Fibroblast of skin of right quadriceps (primary cell): ENCODE measurements around the gene MRPS23.
"Not testable (repeated sequence)": the region's sequence is repeated elsewhere in the genome, so short reads cannot be mapped to it uniquely, and the experiment has no call there.

Source experiments
- DNase-seq: peaks from one replicate; pipeline ENCODE4 v3.0.0-alpha.2; 2013

Gene MRPS23

DNA sequence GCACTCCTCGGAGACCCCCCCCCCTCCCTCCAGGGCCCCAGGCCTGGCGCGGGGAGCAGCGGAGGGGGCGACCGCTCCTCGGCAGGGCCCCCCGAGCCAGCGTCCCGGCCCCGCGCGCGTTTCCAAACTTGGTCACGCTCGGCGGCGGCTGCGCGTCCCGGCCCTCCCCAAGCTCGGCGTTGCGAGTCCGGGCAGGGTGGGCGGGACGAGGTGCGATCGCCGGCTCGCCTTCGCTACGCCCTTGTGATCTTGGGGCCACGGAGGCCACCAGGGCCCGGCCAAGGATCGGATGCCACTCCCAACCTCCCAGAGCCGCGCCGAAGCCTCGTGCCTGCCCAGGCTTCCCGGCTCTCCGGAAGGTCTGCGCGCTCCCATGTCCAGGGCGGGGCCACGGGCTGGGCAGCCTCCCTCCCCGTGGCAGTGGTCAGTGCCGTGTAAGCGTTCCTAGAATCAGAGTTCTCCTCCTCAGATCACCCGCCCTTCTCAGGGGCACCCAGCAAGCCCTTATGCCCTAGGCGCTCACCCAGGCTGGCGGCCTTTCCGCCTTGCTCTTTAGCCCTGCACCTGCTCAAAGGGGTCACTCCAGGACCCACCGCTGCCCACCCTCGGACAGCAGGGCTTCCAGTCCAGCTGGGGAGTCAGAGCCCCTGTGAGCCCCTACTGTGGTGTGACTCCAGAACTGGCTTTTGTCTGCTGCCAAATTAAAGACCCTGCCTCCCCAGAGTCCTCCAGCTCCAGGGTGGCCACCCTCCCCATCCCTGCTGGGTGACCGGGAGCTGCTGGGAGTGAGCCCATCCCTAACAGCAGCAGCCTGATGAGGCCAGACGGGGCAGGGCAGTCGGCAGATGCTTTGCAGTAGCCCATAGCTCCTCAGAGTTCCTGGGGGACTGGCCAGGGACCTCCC is 12.2 kb upstream of the MRPS23 start:
- no peak for DNase-seq

DNA sequence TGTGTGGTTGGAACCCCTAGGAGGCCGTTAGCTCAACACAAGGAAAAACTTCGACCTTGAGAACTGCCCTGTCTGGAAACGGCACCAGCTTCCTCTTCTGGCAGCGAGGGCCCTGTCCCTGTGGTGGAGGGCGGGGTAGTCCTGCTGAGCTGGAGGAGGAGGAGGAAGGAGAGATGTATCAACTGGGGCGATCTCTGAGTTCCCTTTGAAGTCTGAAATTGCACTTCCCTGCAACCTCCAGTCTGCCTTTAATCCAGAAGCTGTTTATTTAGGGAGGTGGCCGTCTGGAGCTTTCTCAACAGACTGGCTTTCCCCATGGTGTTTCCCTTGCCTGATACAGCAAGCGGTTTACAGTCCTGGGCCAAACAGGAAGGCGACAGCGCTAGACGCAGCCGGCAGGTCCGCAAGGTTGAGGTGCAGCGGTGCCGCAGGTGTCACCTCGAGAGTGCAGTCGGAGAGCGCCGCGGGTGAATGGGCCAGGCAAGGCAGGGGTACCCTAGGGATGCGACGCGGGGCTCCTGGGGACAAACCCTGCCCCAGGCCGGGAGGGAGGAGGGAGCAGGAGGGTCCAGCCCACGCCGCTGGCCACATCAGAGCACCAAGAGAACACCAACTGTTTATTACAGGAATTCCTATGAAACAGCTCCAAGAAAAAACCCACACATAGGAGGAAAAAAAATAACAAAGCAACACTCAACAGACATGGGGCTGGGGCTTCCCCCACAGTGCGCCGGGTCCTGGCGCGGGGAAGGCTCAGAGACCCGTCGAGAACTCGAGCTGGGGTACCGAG is 11.4 kb upstream of the MRPS23 start:
- no peak for DNase-seq

DNA sequence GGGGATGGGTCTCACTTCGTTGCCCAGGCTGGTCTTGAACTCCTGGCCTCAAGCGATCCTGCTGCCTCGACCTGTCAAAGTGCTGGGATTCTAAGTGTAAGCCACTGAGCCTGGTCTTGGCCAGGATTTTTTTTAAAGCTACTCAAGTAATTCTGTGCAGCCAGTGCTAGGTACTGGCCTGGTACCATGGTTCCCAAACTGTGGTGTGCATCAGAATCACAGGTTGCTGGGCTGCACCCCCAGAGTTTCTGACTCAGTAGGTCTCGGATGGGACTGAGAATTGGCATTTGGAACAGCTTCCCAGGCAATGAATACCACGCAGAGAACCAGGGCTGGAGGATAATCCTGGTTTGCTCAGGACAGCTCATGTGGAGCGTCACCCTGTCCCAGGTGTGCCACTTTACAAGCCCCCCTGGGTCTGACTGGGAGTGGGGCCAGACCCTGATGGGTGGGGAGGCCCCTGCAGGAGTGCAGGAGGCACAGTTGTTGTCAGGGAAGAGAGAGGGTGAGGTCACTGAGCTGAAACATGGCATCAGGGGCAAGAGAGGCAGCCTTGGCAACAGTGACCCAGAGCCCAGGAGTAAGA is 10.7 kb upstream of the MRPS23 start:
- no peak for DNase-seq

DNA sequence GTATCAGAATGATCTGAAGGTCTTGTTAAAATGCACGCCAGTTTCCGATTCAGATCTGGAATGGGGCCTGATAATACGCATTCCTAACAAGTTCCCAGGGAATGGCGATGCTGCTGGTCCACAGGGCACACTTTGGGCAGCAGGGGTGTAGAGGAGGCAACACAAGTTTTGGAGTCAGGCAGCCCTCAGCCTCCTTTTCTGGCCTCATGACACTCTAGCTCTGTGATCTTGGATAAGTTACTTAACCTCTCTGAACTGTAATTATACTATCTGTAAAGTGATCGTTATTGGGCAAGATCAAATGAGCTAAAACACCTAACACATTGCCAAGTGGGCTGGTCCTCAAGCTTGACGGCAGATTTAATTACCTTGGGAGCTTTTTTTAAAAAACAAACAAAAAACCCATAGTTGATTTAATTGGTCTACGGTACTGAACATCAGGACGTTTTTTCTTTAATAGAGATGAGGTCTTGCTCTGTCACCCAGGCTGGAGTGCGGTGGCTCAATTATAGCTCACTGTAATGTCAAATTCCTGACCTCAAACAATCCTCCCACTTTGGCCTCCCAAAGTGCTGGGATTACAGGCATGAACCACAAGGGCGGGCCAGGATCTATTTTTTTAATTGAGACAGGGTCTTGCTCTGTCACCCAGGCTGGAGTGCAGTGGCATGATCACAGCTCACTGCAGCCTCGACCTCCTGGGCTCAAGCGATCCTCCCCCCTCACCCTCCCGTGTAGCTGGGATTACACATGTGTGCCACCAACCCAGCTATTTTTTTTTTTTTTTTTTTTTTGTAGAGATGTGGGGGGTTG is 10.0 kb upstream of the MRPS23 start:
- no peak for DNase-seq

DNA sequence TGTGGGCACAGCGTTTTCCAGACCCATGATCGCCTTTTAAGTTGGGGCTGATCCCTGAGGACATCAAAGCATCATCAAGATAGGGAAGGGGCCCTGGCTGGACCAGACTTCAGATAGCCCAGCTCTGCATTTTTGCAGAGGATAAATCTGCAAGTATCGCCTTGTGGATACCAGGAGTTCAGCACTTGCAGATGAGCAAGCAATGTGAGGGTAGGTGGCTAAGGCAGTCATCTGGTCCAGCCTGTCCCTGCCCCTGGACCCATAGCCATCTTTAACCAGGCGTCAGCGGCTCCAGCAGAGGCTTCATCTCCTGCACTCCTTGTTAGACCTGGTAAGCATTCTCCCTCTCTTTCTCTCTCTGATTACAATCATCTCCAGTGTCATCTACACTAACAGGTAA is 9.0 kb upstream of the MRPS23 start:
- no peak for DNase-seq

DNA sequence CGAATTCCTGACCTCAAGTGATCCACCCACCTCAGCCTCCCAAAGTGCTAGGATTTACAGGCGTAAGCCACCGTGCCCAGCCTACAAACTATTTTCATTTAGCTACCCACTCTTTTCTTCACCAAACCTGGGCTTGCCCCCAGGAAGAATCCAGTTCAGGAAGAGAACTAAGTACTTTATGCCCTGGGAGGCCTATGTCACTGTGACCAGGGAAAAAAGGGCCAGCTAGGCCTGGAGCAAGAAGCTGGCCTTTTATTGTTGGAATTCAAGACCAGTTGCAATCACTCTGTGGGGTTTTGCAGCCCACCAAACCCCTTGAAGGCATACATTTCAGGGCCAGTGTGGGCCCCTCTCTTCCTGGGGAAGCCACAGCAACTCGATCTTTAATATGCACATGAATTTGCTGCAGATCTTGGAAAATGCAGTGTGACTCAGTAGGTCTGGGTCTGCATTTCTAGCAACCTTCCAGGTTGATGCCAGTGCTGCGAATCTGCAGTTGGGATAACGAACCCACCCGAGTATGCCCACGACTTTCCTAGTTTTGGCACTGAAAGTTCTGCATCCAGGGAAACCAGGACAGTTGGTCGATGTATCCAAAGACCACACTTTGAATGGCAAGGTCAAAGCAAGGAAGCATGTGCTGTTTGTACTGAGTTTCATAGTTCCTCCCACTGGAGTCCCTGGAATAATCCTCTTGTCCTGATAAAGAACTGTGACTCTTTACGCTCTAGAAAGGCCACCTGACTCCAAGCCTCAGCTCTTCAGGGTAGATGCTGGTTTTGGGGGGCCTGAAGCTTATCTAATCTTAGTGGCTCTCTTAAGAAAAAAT is 7.2 kb upstream of the MRPS23 start:
- no peak for DNase-seq

DNA sequence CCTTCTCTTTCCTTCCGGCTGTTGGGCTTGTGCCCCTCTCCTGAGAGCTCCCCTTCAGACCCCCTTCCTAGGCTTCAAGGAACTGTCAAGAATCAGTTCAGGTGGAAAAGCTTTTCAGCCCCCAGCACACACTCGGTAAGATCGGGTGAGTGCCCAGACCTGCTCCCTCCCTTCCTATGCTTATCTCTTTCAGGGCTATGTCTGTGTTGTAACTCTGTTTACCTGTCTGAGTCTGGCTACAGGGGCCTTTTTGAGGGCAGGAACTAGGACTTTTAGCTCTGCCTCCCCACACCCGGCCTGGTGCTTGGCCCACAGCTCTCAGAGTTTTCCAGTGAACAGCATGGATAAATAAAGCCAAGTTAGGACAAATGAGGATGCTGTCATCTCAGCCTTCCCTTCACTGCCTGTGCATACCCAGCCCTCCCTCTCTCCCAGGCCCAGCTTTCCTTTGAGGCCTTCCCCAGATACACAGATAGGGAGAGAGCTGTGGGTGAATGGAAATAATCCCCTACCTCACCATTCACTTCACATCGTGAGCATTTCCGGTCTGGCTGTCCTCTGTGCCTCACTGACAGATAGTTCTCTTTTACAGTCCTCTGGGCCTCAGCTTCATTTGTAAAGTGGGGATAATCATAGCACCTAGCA is 5.7 kb upstream of the MRPS23 start:
- no peak for DNase-seq

DNA sequence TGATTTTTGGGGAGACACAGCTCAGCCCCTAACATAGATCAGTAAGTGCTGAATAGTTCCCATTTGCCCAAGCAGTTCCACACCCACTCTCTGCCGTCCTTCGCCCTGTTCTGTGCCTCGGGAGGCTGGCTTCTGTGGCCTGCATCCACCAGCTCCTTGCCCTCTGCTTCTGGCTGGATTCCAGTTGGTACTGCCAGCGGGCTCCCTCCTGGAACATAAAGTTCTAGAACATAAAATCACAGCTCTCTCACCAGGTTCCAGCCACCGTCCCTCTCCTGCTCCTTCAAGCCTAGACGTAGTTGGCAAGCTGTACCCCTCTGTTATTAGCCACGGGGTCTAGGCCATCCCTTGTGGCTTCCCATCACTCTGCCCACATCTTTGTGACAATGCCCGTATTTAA is 3.9 kb upstream of the MRPS23 start:
- no peak for DNase-seq

DNA sequence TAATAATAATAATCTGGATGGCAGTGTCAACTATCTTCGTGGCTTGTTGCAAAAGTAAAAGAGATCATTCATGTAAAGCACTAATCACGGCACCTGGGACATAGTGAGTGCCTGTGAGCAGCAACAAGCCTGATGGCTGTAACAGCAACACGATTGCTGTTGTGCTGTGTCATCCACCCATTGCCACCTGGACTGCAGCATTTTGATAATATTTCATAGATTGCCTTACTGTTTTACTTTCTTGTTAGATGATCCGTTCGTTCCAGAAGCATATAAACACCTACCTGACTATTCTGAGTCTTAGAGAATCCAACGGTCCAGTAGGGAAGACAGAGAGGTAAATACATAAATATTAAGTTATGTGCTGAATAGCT is 3.1 kb upstream of the MRPS23 start:
- DNase-seq: no peak

DNA sequence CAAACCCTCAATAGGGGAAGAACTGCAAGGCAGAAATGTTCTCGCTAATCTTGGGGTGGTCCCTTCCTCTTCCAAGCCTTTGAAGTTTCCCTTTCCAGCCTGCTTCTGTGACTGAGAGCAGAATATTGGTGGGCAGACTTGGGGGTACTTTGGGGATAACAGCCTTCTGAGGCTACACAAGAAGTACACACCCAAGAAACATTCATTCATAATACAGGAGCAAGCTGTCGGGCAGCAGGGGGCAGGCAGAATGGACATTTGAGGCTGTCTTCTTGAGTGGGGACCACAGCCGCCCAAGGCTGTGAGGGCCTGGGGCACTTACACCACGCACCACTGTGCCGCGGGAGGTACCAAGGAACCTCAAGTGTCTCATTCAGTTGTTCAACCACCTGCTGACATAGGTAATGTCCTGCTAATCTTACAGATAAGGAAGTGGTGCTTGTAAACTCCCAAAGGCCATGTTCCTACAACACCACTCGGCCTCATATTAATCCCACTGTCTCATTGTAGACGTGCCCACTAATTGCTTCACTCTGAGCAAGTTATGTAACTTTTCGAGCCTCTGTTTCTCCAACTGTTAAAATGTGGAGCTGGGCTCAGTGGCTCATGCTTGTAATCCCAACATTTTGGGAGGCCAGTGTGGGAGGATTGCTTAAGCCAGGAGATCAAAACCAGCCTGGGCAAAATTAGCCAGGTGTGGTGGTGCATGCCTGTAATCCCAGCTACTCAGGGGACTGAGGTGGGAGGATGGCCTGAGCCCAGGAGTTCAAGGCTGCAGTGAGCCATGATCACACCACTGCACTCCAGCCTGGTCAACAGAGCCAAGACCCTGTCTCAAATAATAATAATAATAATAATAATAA is 2.5 kb upstream of the MRPS23 start:
- no peak for DNase-seq

DNA sequence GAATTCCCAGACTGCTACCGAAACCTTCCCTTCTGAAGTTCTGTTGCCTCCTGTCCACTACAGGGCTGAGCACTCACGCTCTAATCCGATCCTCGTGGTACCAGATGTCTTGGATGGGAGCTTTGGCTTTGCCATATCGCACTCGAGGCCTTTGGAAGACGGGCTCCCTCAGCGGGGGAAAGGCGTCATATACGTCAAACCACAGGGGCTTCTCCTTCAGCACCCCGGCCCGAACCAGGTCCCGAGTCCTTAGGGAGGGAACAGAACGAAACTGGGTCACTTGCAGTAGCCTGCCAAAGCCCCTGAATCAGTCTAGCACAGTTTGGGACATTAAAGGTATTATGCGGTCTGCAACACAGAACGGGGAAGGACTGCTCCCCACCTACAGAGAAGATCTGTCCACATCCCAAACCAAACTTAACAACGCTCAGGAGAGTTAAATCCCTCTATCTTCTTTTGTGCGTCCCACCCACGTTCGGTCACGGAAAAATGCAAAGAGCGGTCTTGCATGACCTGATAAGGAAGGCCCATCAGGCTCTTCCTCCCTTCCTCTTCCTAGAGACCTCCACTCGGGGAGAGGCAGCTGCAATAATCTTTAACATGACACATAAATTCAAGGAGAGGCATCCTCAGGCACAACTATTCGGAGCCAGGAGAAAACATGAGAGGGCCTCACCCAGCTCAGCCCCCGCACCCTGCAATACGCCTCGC is 526 bp downstream of the MRPS23 start:
- no peak for DNase-seq

DNA sequence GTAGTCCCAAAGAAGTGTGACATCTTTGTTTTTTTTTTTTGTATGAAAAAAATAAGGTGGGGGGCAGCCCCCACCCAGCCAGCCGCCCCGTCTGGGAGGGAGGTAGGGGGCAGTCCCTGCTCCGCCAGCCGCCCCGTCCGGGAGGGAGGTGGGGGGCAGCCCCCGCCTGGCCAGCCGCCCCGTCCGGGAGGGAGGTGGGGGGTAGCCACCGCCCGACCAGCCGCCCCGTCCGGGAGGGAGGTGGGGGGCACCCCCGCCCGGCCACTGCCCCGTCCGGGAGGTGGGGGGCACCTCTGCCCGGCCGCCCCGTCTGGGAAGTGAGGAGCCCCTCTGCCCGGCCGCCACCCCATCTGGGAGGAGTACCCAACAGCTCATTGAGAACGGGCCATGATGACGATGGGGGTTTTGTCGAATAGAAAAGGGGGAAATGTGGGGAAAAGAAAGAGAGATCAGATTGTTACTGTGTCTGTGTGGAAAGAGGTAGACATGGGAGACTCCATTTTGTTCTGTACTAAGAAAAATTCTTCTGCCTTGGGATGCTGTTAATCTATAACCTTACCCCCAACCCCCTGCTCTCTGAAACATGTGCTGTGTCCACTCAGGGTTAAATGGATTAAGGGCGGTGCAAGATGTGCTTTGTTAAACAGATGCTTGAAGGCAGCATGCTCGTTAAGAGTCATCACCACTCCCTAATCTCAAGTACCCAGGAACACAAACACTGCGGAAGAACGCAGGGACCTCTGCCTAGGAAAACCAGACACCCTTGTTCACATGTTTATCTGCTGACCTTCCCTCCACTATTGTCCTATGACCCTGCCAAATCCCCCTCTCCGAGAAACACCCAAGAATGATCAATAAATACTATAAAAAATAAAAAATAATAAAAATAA is 3.5 kb downstream of the MRPS23 start:
- DNase-seq: not testable (repeated sequence)

DNA sequence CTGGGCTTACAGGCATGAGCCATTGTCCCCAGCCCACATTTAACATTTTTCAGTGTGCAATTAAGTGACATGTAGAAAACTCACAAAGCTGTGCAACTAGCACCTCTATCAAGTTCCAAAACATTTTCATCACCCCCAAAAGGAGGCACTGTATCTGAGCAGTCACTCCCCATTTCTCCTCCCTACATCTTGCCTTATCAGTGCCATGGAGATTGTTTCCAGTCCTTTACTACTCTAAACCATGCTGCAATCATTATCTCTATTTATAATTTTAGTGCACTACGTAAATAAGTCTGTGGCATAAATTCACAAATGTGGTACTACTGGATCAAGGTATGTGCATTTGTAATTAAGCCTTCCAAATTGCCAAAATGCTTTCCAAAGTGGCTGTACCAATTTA is 7.6 kb downstream of the MRPS23 start:
- DNase-seq: no peak

DNA sequence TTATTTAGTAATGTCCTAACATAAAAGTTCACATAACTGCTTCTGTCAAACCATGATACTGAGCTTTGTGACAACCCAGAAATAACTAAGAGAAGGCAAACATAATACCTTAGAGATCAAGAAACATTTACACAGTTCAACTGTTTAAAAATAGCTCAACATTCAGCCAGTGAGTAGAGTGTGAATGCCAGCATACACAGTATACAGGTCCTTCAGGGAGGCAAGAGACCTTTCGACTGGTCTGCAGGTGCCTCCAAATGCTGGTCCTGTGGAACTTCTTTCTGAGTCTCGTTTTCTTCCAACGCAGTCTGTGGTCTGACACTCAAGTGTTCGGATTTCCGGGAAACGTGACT is 10.3 kb downstream of the MRPS23 start:
- no peak for DNase-seq

DNA sequence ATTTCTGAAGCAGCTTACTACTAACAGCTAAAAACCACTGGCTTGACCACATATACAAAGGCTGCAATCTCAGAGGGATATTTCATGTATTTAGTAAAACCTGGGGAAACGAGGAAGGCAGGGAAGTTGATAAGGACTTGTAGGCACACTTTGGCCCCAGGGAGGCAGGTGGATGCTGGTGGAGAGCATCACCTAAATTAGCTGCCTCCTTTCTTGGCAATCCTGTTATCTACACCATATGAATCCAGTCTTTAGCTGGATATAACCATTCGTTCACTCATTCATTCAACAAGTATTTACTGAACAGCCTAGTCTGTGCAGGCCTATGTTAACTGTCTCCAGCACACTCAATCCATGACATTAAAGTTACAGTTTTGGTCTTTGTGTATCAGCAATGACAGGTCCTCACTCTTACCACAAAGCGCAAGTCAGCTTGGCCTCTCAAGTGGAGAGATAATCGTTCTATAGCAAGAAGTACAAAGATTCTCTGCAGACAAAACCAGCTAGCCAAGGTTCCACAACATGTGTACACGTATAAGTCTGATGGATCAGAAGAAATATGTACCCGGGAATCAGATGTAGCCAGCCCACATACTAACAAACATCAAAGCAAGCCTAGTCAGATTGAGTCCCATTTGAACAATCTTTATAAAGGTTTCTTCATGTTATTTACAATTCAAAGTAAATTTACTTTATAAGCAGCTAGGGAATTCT is 10.8 kb downstream of the MRPS23 start:
- DNase-seq: no peak

DNA sequence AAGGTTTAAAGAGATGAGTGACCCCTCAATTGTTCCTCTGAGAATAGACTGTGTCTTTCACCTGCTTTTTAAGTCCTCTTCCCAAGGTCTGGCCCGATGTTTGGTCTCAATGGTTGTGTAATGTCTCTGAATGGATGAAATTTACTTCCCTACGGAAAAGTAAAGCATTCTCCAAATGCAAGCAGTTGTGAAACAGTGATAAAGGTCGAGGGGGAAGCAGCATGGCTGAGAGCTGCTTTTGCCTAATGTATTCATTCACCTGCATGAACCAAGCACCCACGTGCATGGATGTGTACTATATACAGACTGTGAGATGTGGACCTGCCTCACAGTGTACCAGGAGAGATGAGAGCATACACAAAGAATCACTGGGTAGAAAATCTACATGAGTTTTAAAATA is 11.4 kb downstream of the MRPS23 start:
- no peak for DNase-seq

DNA sequence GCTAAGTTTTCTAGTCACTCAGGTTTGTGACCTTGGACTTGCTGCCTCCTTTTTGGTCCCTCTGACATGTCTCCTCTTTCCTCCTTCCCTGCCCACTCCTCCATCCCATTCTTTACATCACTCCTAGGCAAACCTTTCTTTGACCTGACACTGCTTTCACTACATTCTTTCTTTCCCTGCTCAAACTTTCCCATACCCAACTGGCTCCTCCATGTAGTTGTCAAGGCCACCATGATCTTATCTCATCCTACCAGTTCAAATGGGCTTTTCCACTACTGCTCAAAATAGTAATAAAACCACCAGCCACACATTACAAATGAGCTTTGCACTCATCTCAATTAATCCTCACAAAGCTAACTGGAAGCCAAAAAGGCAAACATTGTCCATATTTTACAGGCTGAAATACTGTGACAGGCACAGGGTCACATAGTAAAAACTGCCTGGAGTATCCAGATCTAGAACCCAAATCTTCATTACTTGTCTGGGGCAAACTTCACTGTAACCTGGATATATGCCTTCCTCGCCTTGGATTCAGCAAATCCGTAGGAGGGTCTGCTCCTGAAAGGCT is 14.4 kb downstream of the MRPS23 start:
- DNase-seq: no peak
